ENCODE results near the gene UMOD. TPM values are rescaled to one million over a fixed set of nuclear protein-coding genes. Genes with fewer than 3 reads are reported as not detected.

The UMOD gene
- total RNA-seq, 1 donor, result not detected

- Histone ChIP-seq H3K4me1 (ENCODE audit: insufficient read depth, low read length) (no peaks in the 10 kb centered on the region), H2AFZ (ENCODE audit: low read length) (no peak overlapping the region), H3K4me2 (ENCODE audit: insufficient read depth, low read length) (no peak overlapping the region), H4K20me1 (ENCODE audit: insufficient read depth, low read length) (no peaks in the 10 kb centered on the region), H3K4me3 (ENCODE audit: insufficient read depth, low read length) (no peak overlapping the region), H3K36me3 (ENCODE audit: insufficient read depth, low read length) (no peaks in the 10 kb centered on the region), H3K27ac (ENCODE audit: low read depth, low read length) (no peak overlapping the region), H3K27me3 (ENCODE audit: insufficient read depth, low read length) (no peaks in the 10 kb centered on the region), H3K79me2 (ENCODE audit: insufficient read depth, low read length) (no peaks in the 10 kb centered on the region), H3K9me3 (ENCODE audit: low read depth, low read length) (no peaks in the 10 kb centered on the region)
- DNase-seq (ENCODE audit: insufficient read length, low spot score, missing footprints), result no peak
- TF ChIP-seq CTCF (IDR thresholded peaks at IDR 0.05; ENCODE audit: extremely low read depth, low read depth, low read length), result no peak
Observed at GRCh38 chr16:20317117-20317516, 35.4 kb downstream of the UMOD start.

- TF ChIP-seq CTCF (IDR thresholded peaks at IDR 0.05; ENCODE audit: extremely low read depth, low read depth, low read length), result no peak
- H2AFZ ChIP-seq (ENCODE audit: low read length), result no peak overlapping the region
- no peaks in the 10 kb centered on the region for H3K79me2 ChIP-seq (ENCODE audit: insufficient read depth, low read length)
- no peak overlapping the region for H3K4me2 ChIP-seq (ENCODE audit: insufficient read depth, low read length)
- no peaks in the 10 kb centered on the region for H3K36me3 ChIP-seq (ENCODE audit: insufficient read depth, low read length)
- no peak for DNase-seq (ENCODE audit: insufficient read length, low spot score, missing footprints)
- H3K27ac ChIP-seq (ENCODE audit: low read depth, low read length), result no peak overlapping the region
- no peaks in the 10 kb centered on the region for H4K20me1 ChIP-seq (ENCODE audit: insufficient read depth, low read length)
- H3K4me1 ChIP-seq (ENCODE audit: insufficient read depth, low read length), result no peaks in the 10 kb centered on the region
- no peaks in the 10 kb centered on the region for H3K27me3 ChIP-seq (ENCODE audit: insufficient read depth, low read length)
- H3K4me3 ChIP-seq (ENCODE audit: insufficient read depth, low read length), result no peak overlapping the region
- no peaks in the 10 kb centered on the region for H3K9me3 ChIP-seq (ENCODE audit: low read depth, low read length)
Observed at GRCh38 chr16:20316715-20317114, 35.8 kb downstream of the UMOD start.

DNA sequence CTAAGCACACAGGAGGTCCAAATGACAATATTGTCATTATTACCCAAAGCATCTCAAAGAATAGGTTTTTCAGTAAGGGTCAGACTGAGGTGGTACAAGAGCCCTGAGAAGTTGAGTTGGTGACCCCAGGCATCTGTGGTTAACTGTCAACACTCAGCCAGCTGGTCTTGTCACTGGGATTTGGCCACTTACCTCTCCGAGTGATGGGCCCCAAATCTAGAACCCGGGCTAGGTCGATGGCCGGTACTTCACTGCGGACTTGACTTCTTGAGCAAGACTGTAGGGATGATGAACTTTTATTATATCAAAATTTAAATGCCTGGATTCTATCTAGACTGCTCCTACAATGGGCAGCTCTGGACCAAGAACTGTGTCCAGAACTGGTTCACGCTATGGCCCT, 36.8 kb downstream of the UMOD start:
- Histone ChIP-seq H3K4me1 (ENCODE audit: insufficient read depth, low read length) (no peaks in the 10 kb centered on the region), H3K79me2 (ENCODE audit: insufficient read depth, low read length) (no peaks in the 10 kb centered on the region), H4K20me1 (ENCODE audit: insufficient read depth, low read length) (no peaks in the 10 kb centered on the region), H3K27me3 (ENCODE audit: insufficient read depth, low read length) (no peaks in the 10 kb centered on the region), H3K9me3 (ENCODE audit: low read depth, low read length) (no peaks in the 10 kb centered on the region), H2AFZ (ENCODE audit: low read length) (no peak overlapping the region), H3K27ac (ENCODE audit: low read depth, low read length) (no peak overlapping the region), H3K4me2 (ENCODE audit: insufficient read depth, low read length) (no peak overlapping the region), H3K36me3 (ENCODE audit: insufficient read depth, low read length) (no peaks in the 10 kb centered on the region), H3K4me3 (ENCODE audit: insufficient read depth, low read length) (no peak overlapping the region)
- TF ChIP-seq CTCF (IDR thresholded peaks at IDR 0.05; ENCODE audit: extremely low read depth, low read depth, low read length), result no peak
- DNase-seq (ENCODE audit: insufficient read length, low spot score, missing footprints), result no peak

DNA sequence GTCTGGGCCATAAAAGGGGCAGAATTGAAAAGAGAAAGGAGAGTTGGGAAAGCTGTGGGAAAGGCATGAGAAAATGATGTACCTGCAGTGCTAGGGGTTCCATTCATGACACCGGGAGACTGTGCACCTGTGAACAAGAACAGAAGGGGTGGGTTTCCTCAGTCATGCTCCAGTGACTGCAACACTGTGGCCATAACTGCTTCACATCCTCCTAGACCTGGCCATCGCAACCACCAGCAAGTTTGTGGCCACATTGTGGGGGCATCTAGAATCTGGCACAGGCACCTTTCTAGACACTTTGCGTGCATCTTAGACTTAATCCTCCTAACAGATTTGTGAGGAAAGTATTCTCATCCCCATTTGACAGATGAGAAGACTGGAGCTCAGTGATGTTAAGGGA, 37.9 kb downstream of the UMOD start:
- Histone ChIP-seq H3K4me3 (ENCODE audit: insufficient read depth, low read length) (no peak overlapping the region), H3K9me3 (ENCODE audit: low read depth, low read length) (no peaks in the 10 kb centered on the region), H3K36me3 (ENCODE audit: insufficient read depth, low read length) (no peaks in the 10 kb centered on the region), H3K27me3 (ENCODE audit: insufficient read depth, low read length) (no peaks in the 10 kb centered on the region), H3K4me1 (ENCODE audit: insufficient read depth, low read length) (no peaks in the 10 kb centered on the region), H2AFZ (ENCODE audit: low read length) (no peak overlapping the region), H3K4me2 (ENCODE audit: insufficient read depth, low read length) (no peak overlapping the region), H3K27ac (ENCODE audit: low read depth, low read length) (no peak overlapping the region), H3K79me2 (ENCODE audit: insufficient read depth, low read length) (no peaks in the 10 kb centered on the region), H4K20me1 (ENCODE audit: insufficient read depth, low read length) (no peaks in the 10 kb centered on the region)
- TF ChIP-seq CTCF (IDR thresholded peaks at IDR 0.05; ENCODE audit: extremely low read depth, low read depth, low read length), result no peak
- DNase-seq (ENCODE audit: insufficient read length, low spot score, missing footprints), result no peak

Measured in osteoblast (primary cell).